Natural killer cell (primary cell): ENCODE data around the gene IRF7. TPM values are rescaled to one million over a fixed set of nuclear protein-coding genes. Genes with fewer than 3 reads are reported as not detected.

Source experiments
- ATAC-seq, 3 donors: fragments of 150-1000 bp in 2 of 3; fragments of 200-7000 bp in 1 of 3; cut with Tn5 transposase; 1 replicate in 1 of 3; 2 replicates in 2 of 3; pipeline ENCODE4 v1.10.0; 2021; ENCODE audit warnings: mild to moderate bottlenecking in 2 of 3, moderate library complexity in 2 of 3
- DNase-seq, 2 donors: peaks; one replicate each; pipeline versions ENCODE4 v3.0.0 to v3.0.0-alpha.2; 2013 to 2021; ENCODE audit warnings: mixed read lengths in 1 of 2
- H3K27ac ChIP-seq: one replicate; pipeline ENCODE4 v1.5.1; 2013; ENCODE audit warnings: mild to moderate bottlenecking, low read length
- H3K27me3 ChIP-seq: one replicate; pipeline ENCODE4 v1.6.1; 2013; ENCODE audit warnings: low read length; ENCODE audit not compliant: control insufficient read depth, insufficient read depth
- H3K36me3 ChIP-seq: one replicate; pipeline ENCODE4 v1.6.1; 2013; ENCODE audit warnings: low read length; ENCODE audit not compliant: control insufficient read depth, insufficient read depth
- H3K4me1 ChIP-seq: one replicate; pipeline ENCODE4 v1.6.1; 2013; ENCODE audit warnings: low read length; ENCODE audit not compliant: control insufficient read depth, insufficient read depth
- H3K4me3 ChIP-seq: one replicate; pipeline ENCODE4 v1.5.1; 2013; ENCODE audit warnings: low read length
- H3K9me3 ChIP-seq: one replicate; pipeline ENCODE4 v1.6.1; 2013; ENCODE audit warnings: low read length; ENCODE audit not compliant: control insufficient read depth, insufficient read depth
- H3K27ac Mint-ChIP-seq, 2 donors: one replicate each; pipeline ENCODE4 v1.8.0; 2022; ENCODE audit warnings: mild to moderate bottlenecking in 2 of 2, mixed read lengths in 2 of 2, moderate library complexity in 1 of 2
- H3K27me3 Mint-ChIP-seq, 2 donors: one replicate each; pipeline ENCODE4 v1.8.0; 2022; ENCODE audit warnings: low read depth in 2 of 2, mixed read lengths in 2 of 2
- H3K36me3 Mint-ChIP-seq: one replicate; pipeline ENCODE4 v1.8.0; 2022; ENCODE audit warnings: mixed read lengths
- H3K4me1 Mint-ChIP-seq, 2 donors: one replicate each; pipeline ENCODE4 v1.8.0; 2022; ENCODE audit warnings: mixed read lengths in 2 of 2
- H3K4me3 Mint-ChIP-seq: one replicate; pipeline ENCODE4 v1.8.0; 2022; ENCODE audit warnings: mild to moderate bottlenecking, moderate library complexity, mixed read lengths
- H3K9me3 Mint-ChIP-seq, 2 donors: one replicate each; pipeline ENCODE4 v1.8.0; 2022; ENCODE audit warnings: mixed read lengths in 2 of 2
- WGBS: methylation state at CpG from one replicate; pipeline ENCODE4 v1.1.7; 2013; ENCODE audit warnings: missing lambda C conversion rate; ENCODE audit not compliant: insufficient coverage; 5-methylcytosine and 5-hydroxymethylcytosine counted together
- intact Hi-C: fragments of 100-400 bp; cut with micrococcal nuclease; formaldehyde crosslinking; loops from one replicate; pipeline ENCODE4 v1.14.2; 2022
- total RNA-seq, 4 donors: library from RNA; stranded (reverse); fragments of 120-200 nt in 1 of 4; gene quantifications; one replicate each; pipeline versions ENCODE4 v1.2.3 to v1.2.4, GENCODE V29; 2013 to 2022
- TF ChIP-seq, protein P1 (sequence below): fragments of 200-600 bp; IDR thresholded peaks from one replicate; pipeline ENCODE4 v1.8.0; 2022; ENCODE audit warnings: antibody characterized with exemption

The IRF7 gene
- total RNA-seq, 3 donors from 2014 or later (not counting 1 experiment from before 2014, with no cell fraction given): 63.3 to 97.3 (median 77.3) TPM

- no peak overlapping the region for H3K4me3 ChIP-seq
- no peak overlapping the region for H3K27ac Mint-ChIP-seq
- ATAC-seq (peak in 2 of 3 donors; percentile 19 to 27), DNase-seq (no peak)
- H3K4me1 Mint-ChIP-seq: peaks cover 0 to under 1% of the 10 kb centered on the region in 2 donors
- H3K27me3 Mint-ChIP-seq: peaks cover 0 to 3% of the 10 kb centered on the region in 2 donors
- H3K9me3 Mint-ChIP-seq: no peaks in the 10 kb centered on the region
- H3K36me3 Mint-ChIP-seq: no peaks in the 10 kb centered on the region
- WGBS: 85% methylated on average over 27 of the region's 27 CpGs
- no peak overlapping the region for H3K4me3 Mint-ChIP-seq
- peaks cover 9% of the 10 kb centered on the region for H3K4me1 ChIP-seq
- TF ChIP-seq, protein P1, sequence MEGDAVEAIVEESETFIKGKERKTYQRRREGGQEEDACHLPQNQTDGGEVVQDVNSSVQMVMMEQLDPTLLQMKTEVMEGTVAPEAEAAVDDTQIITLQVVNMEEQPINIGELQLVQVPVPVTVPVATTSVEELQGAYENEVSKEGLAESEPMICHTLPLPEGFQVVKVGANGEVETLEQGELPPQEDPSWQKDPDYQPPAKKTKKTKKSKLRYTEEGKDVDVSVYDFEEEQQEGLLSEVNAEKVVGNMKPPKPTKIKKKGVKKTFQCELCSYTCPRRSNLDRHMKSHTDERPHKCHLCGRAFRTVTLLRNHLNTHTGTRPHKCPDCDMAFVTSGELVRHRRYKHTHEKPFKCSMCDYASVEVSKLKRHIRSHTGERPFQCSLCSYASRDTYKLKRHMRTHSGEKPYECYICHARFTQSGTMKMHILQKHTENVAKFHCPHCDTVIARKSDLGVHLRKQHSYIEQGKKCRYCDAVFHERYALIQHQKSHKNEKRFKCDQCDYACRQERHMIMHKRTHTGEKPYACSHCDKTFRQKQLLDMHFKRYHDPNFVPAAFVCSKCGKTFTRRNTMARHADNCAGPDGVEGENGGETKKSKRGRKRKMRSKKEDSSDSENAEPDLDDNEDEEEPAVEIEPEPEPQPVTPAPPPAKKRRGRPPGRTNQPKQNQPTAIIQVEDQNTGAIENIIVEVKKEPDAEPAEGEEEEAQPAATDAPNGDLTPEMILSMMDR: no peak
- H3K27ac ChIP-seq: no peak overlapping the region
- peaks cover 9% of the 10 kb centered on the region for H3K27me3 ChIP-seq
- intact Hi-C loops: no loop called here
- H3K36me3 ChIP-seq: no peaks in the 10 kb centered on the region
- no peaks in the 10 kb centered on the region for H3K9me3 ChIP-seq
These were observed 6.1 kb upstream of the IRF7 start for GRCh38 chr11:621838-622237.

DNA sequence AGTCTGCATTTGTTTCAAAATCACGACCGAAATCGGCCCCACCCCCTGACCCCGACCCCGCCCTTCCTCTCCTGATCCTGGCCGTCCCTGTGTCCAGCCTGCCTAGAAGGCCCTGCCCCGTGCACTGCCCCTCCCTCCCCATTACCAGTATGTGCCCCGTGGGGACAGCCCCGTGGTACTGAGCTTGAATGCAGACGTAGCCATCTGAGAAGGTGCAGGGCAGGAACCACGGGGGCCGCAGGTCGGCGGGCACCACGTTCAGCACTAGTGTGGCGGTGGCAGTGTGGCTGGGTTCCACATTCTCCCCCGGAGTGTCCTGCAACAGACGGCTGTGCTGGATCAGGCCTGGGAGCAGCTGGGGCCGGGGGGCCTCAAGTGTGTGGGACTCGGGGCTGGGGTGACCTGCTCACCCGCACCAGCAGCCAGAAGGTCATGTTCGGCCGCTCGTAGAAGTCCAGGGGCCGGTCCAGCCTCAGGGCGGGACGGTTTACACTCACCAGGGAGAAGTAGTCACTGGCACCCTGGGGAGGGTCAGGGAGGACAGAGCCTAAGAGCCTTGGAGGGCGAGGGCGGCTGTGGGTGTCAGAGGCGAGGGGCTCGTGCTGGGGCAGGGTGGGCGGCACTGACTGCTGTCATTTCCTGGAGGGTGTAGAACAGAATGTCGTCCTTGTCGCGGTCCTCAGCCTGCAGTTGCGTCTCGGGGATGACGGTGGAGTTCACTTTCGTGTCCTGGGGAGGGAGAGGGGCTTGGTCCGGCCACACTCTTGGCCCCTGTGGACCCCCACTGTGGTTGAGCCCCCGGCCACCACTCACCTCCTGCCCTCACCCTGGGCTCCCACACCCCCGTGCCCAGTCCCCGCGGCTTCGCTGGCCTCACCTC lies 5.4 kb upstream of the IRF7 start:
- H3K9me3 ChIP-seq: no peaks in the 10 kb centered on the region
- Mint-ChIP-seq H3K4me3 (no peak overlapping the region), H3K27me3 (peaks cover 0 to 3% of the 10 kb centered on the region in 2 donors), H3K9me3 (no peaks in the 10 kb centered on the region), H3K27ac (no peak overlapping the region), H3K4me1 (peaks cover 0 to 8% of the 10 kb centered on the region in 2 donors), H3K36me3 (no peaks in the 10 kb centered on the region)
- H3K27me3 ChIP-seq: peaks cover 4% of the 10 kb centered on the region
- 82% methylated on average over 45 of the region's 45 CpGs for WGBS
- TF ChIP-seq, protein P1: no peak
- intact Hi-C loops: no loop called here
- DNase-seq: no peak
- peaks cover 10% of the 10 kb centered on the region for H3K4me1 ChIP-seq
- no peak overlapping the region for H3K4me3 ChIP-seq
- ATAC-seq: peak in 1 of 3 donors; percentile 14
- H3K27ac ChIP-seq: no peak overlapping the region
- H3K36me3 ChIP-seq: no peaks in the 10 kb centered on the region

DNA sequence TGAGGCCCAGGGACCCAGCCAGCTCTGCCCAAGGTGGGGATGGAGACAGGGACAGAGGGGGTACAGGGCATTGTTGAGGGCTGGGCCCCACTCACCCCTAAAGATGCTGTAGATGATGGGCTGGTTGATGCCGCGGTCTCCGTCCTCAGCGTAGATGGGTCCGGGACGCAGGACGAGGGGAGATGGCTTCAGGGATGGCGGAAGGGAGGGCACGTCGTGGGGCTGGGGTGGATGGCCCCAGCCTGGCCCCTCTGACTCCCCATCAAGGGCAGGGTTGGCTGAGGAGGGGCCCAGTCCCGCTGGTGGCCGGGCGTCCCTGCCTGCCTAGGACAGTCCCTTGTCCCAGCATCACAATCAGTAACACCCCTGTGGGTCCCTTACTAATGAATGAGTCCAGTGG lies 4.5 kb upstream of the IRF7 start:
- H3K36me3 ChIP-seq: no peaks in the 10 kb centered on the region
- H3K4me1 ChIP-seq: peaks cover 15% of the 10 kb centered on the region
- Mint-ChIP-seq H3K27me3 (peaks cover 0 to 3% of the 10 kb centered on the region in 2 donors), H3K4me1 (peaks cover 0 to 11% of the 10 kb centered on the region in 2 donors), H3K9me3 (no peaks in the 10 kb centered on the region), H3K36me3 (no peaks in the 10 kb centered on the region), H3K27ac (no peak overlapping the region), H3K4me3 (no peak overlapping the region)
- H3K27ac ChIP-seq: no peak overlapping the region
- intact Hi-C loops: no loop called here
- TF ChIP-seq, protein P1: no peak
- H3K27me3 ChIP-seq: no peaks in the 10 kb centered on the region
- H3K4me3 ChIP-seq: no peak overlapping the region
- 92% methylated on average over 13 of the region's 13 CpGs for WGBS
- no peaks in the 10 kb centered on the region for H3K9me3 ChIP-seq
- ATAC-seq: no peak
- no peak for DNase-seq
